HepG2 (cell line): ENCODE data around the gene ASXL1. TPM values are rescaled to one million over a fixed set of nuclear protein-coding genes. Genes with fewer than 3 reads are reported as not detected.
"Not testable (repeated sequence)": the region's sequence is repeated elsewhere in the genome, so short reads cannot be mapped to it uniquely, and the experiment has no call there.

ENCODE experiments used
- ADNP ChIP-seq: sonication (generic); formaldehyde crosslinking; IDR thresholded peaks from 2 replicates; pipeline ENCODE4 v1.4.0; 2020; ENCODE audit warnings: missing genetic modification reagents
- BCL3 ChIP-seq: sonication (generic); formaldehyde crosslinking; IDR thresholded peaks from 2 replicates; pipeline ENCODE4 v1.5.1; 2020; ENCODE audit warnings: mild to moderate bottlenecking, missing genetic modification reagents, moderate library complexity
- CBX5 ChIP-seq: sonication (generic); formaldehyde crosslinking; IDR thresholded peaks from 2 replicates; pipeline ENCODE4 v1.4.0; 2020; ENCODE audit warnings: missing genetic modification reagents, borderline replicate concordance
- CEBPZ ChIP-seq: IDR thresholded peaks from 2 replicates; pipeline ENCODE4 v1.6.1; 2012; ENCODE audit warnings: low read length, improper control_type of control experiment
- CREB3 ChIP-seq: sonication (generic); formaldehyde crosslinking; IDR thresholded peaks from 2 replicates; pipeline ENCODE4 v1.5.0; 2020; ENCODE audit warnings: missing genetic modification reagents
- CREM ChIP-seq, 2 experiments: sonication (generic) in 1 of 2; formaldehyde crosslinking in 1 of 2; IDR thresholded peaks; 2 replicates each; pipeline versions ENCODE4 v1.4.0 to v1.6.1; 2016 to 2020; ENCODE audit warnings: antibody characterized with exemption in 1 of 2, mild to moderate bottlenecking in 1 of 2, missing genetic modification reagents in 1 of 2
- ELF3 ChIP-seq: IDR thresholded peaks from 2 replicates; pipeline ENCODE4 v1.6.1; 2016; ENCODE audit warnings: missing genetic modification reagents, missing compliant biosample characterization
- FOXO4 ChIP-seq: sonication (generic); formaldehyde crosslinking; conservative IDR thresholded peaks from 2 replicates; pipeline ENCODE4 v1.8.1; 2023; ENCODE audit warnings: missing genetic modification reagents
- GATA4 ChIP-seq: sonication (generic); IDR thresholded peaks from 2 replicates; pipeline ENCODE4 v1.6.1; 2016; ENCODE audit warnings: antibody characterized with exemption, low read depth, borderline replicate concordance
- PHF21A ChIP-seq: sonication (generic); formaldehyde crosslinking; IDR thresholded peaks from 2 replicates; pipeline ENCODE4 v1.5.0; 2020; ENCODE audit warnings: mild to moderate bottlenecking, missing genetic modification reagents
- PLSCR1 ChIP-seq: sonication (generic); formaldehyde crosslinking; IDR thresholded peaks from 2 replicates; pipeline ENCODE4 v1.5.0; 2020; ENCODE audit warnings: missing genetic modification reagents, mild to moderate bottlenecking, borderline replicate concordance
- TEAD3 ChIP-seq: optimal IDR thresholded peaks from 2 replicates; pipeline ENCODE3; 2016; ENCODE audit warnings: borderline replicate concordance
- ZBTB38 ChIP-seq: sonication (generic); formaldehyde crosslinking; IDR thresholded peaks from 2 replicates; pipeline ENCODE4 v1.5.1; 2020; ENCODE audit warnings: mild to moderate bottlenecking, missing genetic modification reagents
- ZMYM2 ChIP-seq: sonication (generic); formaldehyde crosslinking; IDR thresholded peaks from 2 replicates; pipeline ENCODE4 v1.8.0; 2022; ENCODE audit warnings: mild to moderate bottlenecking, missing genetic modification reagents
- ZNF605 ChIP-seq: sonication (generic); formaldehyde crosslinking; IDR thresholded peaks from 2 replicates; pipeline ENCODE4 v1.8.0; 2022; ENCODE audit warnings: mild to moderate bottlenecking, missing genetic modification reagents
- ZNF879 ChIP-seq: sonication (generic); formaldehyde crosslinking; IDR thresholded peaks from 2 replicates; pipeline ENCODE4 v1.8.1; 2023; ENCODE audit warnings: missing genetic modification reagents
- polyA plus RNA-seq, 8 experiments: library from polyadenylated mRNA; depleted of rRNA in 3 of 8; stranded (reverse) in 7 of 8; unstranded in 1 of 8; fragments of >200 nt; fragmentation: Illumina TruSeq in 4 of 8; extraction: Trizol in 4 of 8; gene quantifications; 2 replicates each; pipeline versions ENCODE4 v1.2.1 to v1.2.3, GENCODE V29; 2011 to 2016; ENCODE audit warnings: low read depth in 4 of 8, missing spikeins in 1 of 8, mixed read lengths in 1 of 8; ENCODE audit not compliant: insufficient read depth in 1 of 8
- total RNA-seq, 5 experiments: library from RNA; depleted of rRNA; stranded (reverse); fragments of >200 nt; fragmentation: Illumina TruSeq; extraction: Trizol; gene quantifications; 2 replicates each; pipeline ENCODE4 v1.2.3, GENCODE V29; 2016; ENCODE audit warnings: low read depth in 1 of 5

The ASXL1 gene
- total and polyA plus RNA-seq, 2 of the 13 experiments (the other 11 are each of a cell fraction or from before 2014, with no cell fraction given), result 62.1 to 74.8 TPM

GRCh38 chr20:32355907-32356621 is 2.1 kb upstream of the ASXL1 start (continued):
- 0 out of 2 replicates have a peak, but pooled peaks have one; percentile 18 for TF ChIP-seq CEBPZ
- peak; percentile 82; the same call in 1 of the 2 replicates for TF ChIP-seq ZMYM2 (CRISPR knock-in tag)
- peak; percentile 16; the same call in 1 of the 2 replicates for TF ChIP-seq ADNP
- peak; percentile 62; the same call in 1 of the 2 replicates for TF ChIP-seq ZNF605 (CRISPR knock-in tag)
- TF ChIP-seq GATA4, result 0 out of 2 replicates have a peak, but pooled peaks have one; percentile 3
- 0 out of 2 replicates have a peak, but pooled peaks have one; percentile 10 for TF ChIP-seq ZNF879 (CRISPR knock-in tag)
- TF ChIP-seq PLSCR1, result peak; percentile 16; the same call in 1 of the 2 replicates
- TF ChIP-seq CBX5 (CRISPR knock-in tag), result 0 out of 2 replicates have a peak, but pooled peaks have one; percentile 14
- TF ChIP-seq BCL3 (CRISPR knock-in tag), result peak; percentile 31; the same call in 1 of the 2 replicates
- TF ChIP-seq FOXO4 (CRISPR knock-in tag), result 0 out of 2 replicates have a peak, but pooled peaks have one; percentile 66
- TF ChIP-seq PHF21A, result peak; percentile 14; the same call in 1 of the 2 replicates
- peak; percentile 65; the same call in 1 of the 2 replicates for TF ChIP-seq ZBTB38 (CRISPR knock-in tag)
- 0 out of 2 replicates have a peak, but pooled peaks have one; percentile 50 for TF ChIP-seq CREB3 (CRISPR knock-in tag)
- TF ChIP-seq CREM (IDR thresholded peaks at IDR 0.05), result peak; percentile 22; the same call in 1 of the 2 replicates
- not testable (repeated sequence) for TF ChIP-seq CREM (CRISPR knock-in tag; IDR thresholded peaks at IDR 0.05)
- TF ChIP-seq ELF3 (CRISPR knock-in tag), result peak; percentile 12; the same call in 1 of the 2 replicates
- peak; percentile 81 for TF ChIP-seq TEAD3 (CRISPR knock-in tag)
